ENCODE results near the gene LRBA.

- TF ChIP-seq CTCF (IDR thresholded peaks at IDR 0.05; ENCODE audit: low read depth, low read length, poor library complexity, severe bottlenecking) (no peak), EZH2phosphoT487 (IDR thresholded peaks at IDR 0.05; ENCODE audit: borderline replicate concordance, low read length) (no peak)
Observed at GRCh38 chr4:150585611-150586010, 429.5 kb downstream of the LRBA start.
